Activated CD4-positive, alpha-beta T cell treated with anti-CD3 and anti-CD28 coated beads, Interleukin-2, amount 50 U/mL, for 48 hours (primary cell): ENCODE measurements around the gene NFIX.

Experiments used
- DNase-seq, 2 experiments: peaks; one replicate each; pipeline ENCODE4 v3.0.0-alpha.2; 2020

The NFIX gene

GRCh38 chr19:13095934-13096927, 101.0 kb downstream of the NFIX start:
- DNase-seq, result peak; percentile 21 to 33

GRCh38 chr19:13097033-13097462, 101.8 kb downstream of the NFIX start:
- no peak for DNase-seq

GRCh38 chr19:13097463-13098258, 102.4 kb downstream of the NFIX start:
- DNase-seq, result peak; percentile 28 to 34

- DNase-seq, result peak; percentile 23 to 27
These were observed 103.2 kb downstream of the NFIX start for GRCh38 chr19:13098277-13099072.

- peak; percentile 69 to 79 for DNase-seq
These were observed 104.1 kb downstream of the NFIX start for GRCh38 chr19:13099073-13099999.

- peak; percentile 77 to 84 for DNase-seq
These were observed 104.8 kb downstream of the NFIX start for GRCh38 chr19:13100031-13100588.

GRCh38 chr19:13100841-13101589, 105.7 kb downstream of the NFIX start:
- DNase-seq, result no peak

- DNase-seq, result no peak
These were observed 106.5 kb downstream of the NFIX start for GRCh38 chr19:13101590-13102415.

GRCh38 chr19:13102416-13102665, 107.1 kb downstream of the NFIX start:
- DNase-seq, result no peak

- peak; percentile 48 to 57 for DNase-seq
These were observed 107.6 kb downstream of the NFIX start, which contains the start of gene LYL1 for GRCh38 chr19:13102666-13103580. Gene LYL1 (minus strand): TSS chr19:13102858. CDS start chr19:13101171, 1,687 bp downstream.

GRCh38 chr19:13103581-13104359, 108.5 kb downstream of the NFIX start:
- DNase-seq, result no peak

- peak; percentile 79 to 81 for DNase-seq
These were observed 109.1 kb downstream of the NFIX start for GRCh38 chr19:13104360-13104847.

GRCh38 chr19:13104848-13105711, 109.8 kb downstream of the NFIX start:
- DNase-seq, result peak; percentile 28 to 49

- no peak for DNase-seq
These were observed 114.3 kb downstream of the NFIX start for GRCh38 chr19:13109361-13110098.

GRCh38 chr19:13110099-13110610, 114.9 kb downstream of the NFIX start:
- no peak for DNase-seq
